GM19328 (cell line): Measurements from ENCODE around the gene ANO6.
A peak's percentile ranks its signal among the peaks of the same experiment; 100 is the strongest.
"Not testable (repeated sequence)": the region's sequence is repeated elsewhere in the genome, so short reads cannot be mapped to it uniquely, and the experiment has no call there.

ENCODE experiments used
- ATAC-seq: cut with Tn5 transposase; IDR thresholded peaks from one replicate; pipeline ENCODE4 v1.9.1; 2021; ENCODE audit warnings: mild to moderate bottlenecking, moderate library complexity; ENCODE audit not compliant: unreplicated experiment

The ANO6 gene, protein sequence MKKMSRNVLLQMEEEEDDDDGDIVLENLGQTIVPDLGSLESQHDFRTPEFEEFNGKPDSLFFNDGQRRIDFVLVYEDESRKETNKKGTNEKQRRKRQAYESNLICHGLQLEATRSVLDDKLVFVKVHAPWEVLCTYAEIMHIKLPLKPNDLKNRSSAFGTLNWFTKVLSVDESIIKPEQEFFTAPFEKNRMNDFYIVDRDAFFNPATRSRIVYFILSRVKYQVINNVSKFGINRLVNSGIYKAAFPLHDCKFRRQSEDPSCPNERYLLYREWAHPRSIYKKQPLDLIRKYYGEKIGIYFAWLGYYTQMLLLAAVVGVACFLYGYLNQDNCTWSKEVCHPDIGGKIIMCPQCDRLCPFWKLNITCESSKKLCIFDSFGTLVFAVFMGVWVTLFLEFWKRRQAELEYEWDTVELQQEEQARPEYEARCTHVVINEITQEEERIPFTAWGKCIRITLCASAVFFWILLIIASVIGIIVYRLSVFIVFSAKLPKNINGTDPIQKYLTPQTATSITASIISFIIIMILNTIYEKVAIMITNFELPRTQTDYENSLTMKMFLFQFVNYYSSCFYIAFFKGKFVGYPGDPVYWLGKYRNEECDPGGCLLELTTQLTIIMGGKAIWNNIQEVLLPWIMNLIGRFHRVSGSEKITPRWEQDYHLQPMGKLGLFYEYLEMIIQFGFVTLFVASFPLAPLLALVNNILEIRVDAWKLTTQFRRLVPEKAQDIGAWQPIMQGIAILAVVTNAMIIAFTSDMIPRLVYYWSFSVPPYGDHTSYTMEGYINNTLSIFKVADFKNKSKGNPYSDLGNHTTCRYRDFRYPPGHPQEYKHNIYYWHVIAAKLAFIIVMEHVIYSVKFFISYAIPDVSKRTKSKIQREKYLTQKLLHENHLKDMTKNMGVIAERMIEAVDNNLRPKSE

DNA sequence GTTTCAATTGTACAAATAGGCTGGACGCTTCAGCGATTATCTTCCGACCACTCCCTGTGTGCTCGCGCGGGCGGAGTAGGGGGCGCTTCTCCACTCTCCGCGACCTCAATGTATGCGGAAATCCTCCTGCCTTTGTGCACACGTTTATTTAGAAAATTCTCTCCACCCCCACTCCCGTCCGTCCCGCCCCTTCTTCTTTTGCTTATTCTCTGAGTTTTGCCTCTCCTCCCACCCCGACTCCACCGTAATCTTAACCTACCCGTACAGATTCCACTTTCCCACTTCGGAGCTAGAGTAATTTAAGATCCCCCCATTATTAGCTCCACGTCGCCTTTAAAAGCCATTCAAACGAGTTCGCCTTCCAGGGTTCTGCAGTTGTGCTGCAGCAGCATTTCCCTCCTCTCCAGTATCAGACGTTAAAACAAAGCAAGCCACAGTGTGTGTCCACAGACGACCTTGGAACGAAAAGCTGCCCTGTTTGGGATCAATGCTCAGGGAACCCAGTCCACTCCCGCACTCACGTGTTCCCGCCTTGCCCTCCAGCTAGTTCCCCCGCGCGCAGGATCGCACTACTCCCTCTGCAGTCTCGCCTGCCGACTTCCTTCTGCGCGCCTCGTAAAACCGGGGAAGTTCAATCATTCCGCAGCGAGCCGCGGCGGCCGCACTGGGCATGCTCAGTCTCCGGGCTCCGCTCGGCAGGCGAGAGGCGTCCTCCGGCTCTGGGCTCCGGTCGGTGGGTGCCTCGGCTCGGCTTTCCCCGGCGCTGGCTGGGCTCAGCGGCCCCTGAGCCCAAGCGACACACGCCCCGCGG is at the start of gene ANO6:
Gene ANO6, plus strand, starts transcription at position 677 of the 811 bp plus-strand sequence. CDS start 227 bp downstream, outside the sequence.
- ATAC-seq: peak; percentile 59

DNA sequence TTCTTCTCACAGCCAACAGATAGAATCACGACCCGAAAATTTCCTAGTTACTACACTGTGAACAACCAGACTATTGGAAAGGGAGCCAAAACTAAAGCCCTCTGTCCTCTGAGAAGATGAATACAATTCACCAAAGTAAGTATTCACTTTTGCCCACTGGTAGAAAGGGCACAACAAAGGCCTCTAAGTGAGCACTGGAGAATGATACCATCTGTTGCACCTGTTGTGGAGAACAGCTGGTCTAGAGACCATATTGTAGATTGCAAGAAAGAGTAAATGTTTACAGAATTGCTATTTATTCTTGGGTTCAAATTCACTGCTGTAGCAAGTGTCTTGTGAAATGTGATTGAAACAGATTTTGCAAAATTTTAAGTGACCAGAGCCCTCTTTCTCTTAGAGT is 46.9 kb upstream of the ANO6 start:
- no peak for ATAC-seq

DNA sequence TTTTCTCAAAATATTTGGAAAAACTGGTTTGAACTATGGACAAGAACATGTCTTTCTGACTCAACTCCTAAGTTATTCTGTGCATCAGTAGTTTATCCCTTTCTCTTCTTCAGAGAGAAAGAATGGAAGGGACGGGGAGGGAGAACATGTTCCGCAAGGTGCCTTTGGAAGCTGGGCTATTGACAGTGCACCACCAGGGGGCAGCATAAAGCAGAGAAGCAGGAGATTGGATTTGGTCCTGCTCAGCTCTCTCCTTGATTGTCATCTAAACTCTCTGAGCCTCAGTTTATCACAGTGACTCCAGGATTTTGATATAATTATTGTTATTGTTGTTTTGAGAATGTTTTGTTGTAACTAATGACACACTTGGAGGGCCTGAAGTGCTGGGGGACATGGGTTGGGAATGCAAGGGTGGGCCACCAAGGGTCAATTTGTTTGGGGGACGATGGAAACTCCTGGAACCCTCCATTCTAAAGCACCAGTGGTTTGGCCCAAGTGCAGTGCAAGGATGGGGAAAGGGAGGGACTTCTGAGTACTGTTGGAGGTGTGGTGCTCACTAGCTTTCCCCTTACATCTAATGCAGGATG is 45.3 kb upstream of the ANO6 start:
- no peak for ATAC-seq

DNA sequence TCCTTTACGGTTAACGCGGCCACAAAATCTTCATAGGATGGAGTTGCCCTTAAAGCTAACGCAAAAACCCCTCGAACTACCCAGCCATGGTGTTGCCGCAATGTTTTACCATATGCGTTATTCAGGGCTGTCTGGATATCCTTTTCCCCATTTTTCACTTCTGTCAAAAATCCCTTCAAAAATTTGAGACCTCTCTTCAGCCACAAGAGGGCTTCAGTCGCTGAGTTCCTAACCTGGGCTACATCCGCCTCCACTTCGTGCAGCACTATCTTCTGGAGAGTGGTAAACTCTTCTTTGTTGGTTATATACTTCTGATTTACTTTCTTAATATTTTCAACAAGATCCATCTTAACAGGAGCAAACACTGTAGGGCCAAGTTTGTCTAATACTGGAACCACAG is 42.6 kb upstream of the ANO6 start:
- not testable (repeated sequence) for ATAC-seq

DNA sequence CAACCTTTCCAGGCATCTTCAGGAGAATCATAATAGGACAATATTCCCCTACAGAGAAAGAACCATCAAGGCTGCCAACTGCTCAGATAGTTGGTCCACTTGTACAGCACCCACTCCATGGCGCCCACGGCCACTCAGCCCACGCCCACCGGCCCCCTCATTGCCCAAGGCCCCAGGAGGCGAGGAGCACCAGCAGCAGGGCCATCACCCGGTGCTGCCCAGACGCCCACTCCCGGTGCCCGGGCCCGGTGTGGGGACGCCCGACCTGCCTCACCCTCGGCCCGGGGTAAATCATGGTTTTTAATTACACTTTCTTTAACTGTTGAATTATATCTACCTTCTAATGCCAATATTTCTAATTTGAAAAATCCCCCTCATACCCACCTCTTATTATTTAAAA is 41.3 kb upstream of the ANO6 start:
- no peak for ATAC-seq

DNA sequence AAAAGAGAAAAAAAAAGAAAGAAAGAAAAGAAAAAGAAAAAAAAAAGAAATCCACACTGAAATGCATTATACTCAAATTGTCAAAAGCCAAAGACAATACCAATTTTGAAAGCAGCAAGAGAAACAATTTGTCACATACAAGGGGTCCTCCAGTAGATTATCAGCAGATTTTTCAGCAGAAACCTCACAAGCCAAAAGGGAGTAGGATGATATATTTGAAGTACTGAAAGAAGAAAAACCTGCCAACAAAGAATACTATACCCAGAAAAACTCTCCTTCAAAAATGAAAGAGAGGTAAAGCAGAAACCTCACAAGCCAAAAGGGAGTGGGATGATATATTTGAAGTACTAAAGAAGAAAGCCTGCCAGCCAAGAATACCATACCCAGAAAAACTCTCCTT is 37.1 kb upstream of the ANO6 start:
- no peak for ATAC-seq

DNA sequence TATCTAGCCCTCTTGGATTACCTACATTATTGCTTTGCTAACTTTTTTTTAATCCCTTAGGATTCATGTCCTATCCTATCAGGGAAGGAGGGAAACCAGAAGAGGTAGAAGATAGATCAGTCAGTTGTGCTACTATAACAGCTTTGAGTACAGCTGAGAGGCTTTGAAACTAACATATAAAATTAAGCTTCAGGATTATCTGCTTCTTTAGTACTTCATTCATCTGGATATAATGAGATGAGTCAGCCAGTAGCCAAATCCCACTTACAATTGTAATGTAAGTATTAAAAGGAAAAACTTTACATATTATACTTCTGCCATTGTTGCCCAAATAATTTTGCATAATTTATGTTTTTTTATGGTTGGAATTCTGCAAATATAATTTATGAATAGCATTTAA is 33.4 kb upstream of the ANO6 start:
- no peak for ATAC-seq

DNA sequence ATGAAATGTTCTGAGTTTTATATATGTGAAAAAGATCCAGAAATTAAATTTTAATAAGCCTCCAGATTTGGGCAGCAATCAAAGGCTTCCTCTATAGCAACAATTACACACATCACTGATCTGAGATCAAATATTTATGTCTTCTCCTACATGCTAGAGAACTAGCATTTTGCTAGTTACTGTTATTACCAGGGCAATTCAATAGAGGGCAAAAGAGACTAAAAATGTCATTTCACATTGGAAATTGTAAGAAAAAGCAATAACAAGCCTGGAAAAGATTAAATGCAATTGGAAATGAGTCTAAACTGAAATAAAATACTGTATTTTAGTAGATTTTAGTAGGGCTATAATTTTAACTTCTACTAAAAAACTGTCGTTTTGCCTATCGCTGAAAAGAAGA is 32.6 kb upstream of the ANO6 start:
- ATAC-seq: no peak

DNA sequence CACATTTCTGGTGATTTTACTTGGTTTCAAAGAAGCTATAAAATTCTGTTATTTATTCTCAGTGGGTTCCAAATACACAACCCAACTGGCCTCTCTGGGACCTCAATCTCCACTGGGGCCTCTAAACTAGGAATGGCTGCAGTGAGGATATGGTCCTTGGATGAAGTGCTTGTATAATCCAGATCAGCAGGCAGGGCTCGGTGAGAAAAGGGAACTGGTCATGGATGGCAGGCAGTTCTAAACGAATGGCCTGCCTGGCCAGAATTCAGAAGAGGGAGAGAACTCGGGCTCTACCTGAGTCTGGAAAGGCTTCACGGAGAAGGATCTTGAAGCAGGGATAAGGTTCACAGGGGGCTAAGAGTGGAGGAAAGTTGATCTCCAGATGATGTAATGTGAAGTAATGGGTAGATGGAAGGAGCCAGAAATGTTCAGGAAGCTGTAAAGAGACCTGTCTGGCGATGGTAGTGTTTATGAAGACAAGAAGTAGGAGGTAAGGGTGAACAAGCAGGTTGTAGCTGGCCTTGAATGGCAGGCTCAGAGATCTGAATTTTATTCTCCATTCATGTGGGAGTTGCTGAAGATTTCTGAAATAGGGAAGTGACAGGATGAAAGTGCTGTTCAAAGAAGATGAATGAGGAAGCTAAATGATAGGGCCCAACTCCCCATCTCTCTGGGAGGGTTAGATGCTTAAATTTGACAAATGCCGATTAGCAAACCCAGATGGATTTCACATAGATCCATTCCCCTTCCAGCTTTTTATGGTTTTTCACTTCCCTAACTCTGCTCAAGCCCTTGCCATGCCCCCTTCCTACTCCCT is 31.5 kb upstream of the ANO6 start:
- ATAC-seq: no peak

DNA sequence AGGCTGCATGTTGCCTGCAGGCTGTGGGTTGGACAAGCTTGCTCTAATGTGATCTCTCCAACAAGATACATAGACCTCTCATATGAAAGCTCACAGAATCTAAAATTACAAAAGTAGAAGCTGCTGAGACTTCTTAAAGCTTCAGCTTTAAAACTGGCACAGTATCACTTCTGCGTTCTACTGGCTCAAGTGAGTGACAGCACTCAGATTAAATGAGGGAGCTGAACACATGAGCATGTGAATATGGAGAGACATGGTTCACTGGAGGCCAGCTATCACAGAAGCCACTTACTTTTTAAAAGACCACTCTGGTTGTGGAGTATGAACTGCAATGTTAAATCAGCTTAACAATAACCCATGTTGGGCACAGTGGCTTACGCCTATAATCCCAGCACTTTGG is 29.1 kb upstream of the ANO6 start:
- no peak for ATAC-seq

DNA sequence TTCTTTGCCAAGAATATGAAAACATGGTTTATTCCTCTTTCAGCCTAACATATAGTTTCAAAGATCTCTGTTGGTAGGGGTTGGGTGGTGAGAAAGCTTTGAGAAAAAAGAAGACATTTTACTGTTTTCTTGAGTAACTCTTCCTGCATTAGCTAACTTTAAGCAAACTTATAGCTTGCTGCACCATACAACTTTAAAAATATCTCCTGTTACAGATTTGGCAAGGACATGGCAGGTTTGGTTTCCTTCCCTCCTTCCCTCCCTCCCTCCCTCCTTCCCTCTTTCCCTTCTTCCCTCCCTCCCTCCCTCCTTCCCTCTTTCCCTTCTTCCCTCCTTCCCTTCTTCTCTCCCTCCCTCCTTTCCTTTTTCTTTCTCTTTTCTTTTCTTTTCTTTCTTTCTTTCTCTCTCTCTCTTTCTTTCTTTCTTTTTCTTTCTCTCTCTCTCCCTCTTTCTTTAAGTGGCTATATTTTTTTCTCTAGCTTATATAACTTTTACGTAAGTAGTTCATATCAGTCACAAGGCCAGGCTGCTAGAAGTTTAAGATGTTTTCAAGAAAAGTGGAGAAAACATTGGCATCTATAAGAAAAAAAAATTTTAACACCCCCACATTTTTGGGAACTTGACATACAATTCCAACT is 26.0 kb upstream of the ANO6 start:
- ATAC-seq: no peak

DNA sequence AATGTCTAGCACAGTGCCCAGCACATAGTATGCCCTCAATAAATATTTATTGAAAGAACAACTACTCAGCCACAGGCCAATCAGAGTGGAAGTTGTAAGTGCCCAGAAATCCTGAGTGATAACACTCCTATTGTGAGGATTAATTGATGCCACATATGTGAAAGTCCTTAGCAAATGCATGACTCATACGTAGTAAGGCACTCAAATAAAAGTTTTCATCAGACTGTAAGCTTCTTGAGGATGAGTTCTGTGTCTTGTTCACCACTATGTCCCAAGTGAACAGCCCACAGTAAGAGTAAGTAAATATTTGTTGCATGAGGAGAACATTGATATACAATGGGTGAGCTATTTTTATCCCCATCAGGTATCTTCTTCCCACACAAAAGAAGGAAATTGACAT is 24.7 kb upstream of the ANO6 start:
- ATAC-seq: no peak

DNA sequence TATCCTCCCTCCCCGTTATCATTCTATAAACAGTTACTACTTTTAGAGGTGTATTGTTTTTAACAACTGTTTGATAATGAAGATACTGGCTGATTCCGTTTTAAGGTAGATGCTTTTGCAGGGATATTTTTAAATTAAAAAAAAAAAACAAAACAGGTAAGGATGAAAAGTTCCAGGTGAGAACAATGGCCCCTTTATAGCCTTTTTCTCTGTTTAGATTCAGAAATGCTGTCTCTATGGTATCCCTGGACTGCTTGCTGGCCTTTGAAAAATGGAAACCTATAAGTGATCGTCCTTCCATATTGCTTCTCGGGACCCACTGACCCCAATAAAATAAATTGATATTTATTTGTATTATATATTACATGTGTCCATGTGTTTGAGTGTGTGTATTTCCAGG is 23.2 kb upstream of the ANO6 start:
- no peak for ATAC-seq

DNA sequence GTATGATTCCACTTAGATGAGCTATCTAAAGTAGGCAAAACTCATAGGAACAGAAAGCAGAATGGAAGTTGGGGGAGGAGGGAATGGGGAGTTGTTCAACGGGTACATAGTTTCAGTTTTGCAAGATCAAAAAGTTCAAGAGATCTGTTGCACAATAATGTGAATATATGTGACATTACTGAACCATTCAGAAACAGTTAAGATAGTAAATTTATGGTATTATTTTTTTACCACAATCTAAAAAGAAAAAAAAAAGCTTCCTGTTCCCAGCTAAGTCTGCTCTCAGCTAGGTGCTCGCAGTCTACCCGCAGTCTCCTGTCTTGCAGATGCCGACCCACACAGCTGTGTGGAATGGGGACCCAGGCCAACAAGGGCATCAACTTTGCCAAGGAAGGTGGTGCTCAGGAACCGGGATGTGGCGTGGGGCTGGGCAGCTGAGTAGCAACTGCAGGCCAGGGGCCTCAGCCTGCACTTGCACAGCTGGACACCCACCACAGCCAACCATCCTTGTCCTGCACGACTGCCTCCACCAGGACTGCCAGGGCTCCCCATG is 15.3 kb upstream of the ANO6 start:
- ATAC-seq: no peak

DNA sequence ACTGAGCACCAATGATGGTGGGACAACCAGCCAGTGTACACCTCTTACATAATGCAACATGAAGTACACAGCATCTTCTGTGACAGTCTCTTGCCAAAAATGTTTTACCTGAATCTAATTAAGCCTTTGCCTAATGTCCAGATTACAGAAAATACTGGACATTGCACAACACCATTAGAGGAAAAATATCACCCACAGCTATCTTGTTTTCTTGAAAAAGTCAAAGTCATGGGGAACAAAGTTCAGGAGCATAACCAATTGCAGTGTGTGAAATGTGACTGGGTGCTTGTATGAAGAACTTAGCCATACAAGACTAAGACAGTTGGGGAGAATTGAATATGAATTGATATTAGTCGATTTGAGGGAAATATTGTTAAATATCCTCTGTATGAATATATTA is 12.1 kb upstream of the ANO6 start:
- no peak for ATAC-seq

DNA sequence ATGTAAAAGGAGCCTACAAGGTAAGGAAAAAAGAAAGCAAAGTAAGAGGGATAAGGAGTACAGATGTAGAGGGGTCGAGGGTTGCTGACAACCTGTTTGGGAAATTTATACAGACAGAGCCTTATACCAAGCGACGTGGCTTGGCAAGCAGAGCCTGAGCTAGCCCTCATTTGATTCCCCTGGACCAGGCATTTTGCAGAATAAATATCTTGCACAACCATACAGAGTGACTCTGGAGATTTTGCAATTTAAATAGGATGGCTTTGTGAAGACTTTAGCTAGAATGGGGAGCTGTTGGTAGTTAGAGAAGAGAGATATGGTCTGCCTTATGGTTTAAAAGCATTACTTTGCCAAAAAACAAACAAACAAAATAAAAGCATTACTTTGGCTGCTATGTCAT is 11.1 kb upstream of the ANO6 start:
- ATAC-seq: no peak

DNA sequence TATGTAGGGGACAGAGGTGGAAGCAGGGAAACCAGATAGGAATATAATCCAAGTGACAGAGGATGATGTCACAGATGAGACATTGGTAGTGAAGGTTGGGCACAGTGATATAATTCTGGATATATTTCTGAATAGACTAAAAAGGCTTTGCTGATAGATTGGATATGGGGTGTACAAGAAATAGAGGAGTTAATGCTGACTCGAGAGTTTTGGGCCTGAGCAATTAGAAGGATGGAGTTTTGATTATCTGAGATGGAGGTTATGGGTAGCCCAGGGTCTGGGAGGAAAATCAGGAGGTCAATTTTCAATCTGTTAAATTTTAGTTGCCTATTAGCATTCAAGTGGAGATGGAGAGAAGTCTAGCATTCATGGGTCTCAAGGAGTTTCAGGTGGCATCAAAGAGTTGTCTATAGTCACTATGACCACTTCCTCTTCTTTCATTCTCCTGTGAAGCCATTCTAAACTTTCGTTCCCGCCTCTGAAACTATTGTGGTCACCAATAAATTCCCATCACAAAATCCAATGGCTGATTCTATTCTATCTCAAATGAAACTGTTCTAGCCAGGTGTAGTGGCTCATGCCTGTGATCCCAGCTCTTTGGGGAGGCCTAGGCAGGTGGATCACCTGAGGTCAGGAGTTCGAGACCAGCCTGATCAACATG is 10.6 kb upstream of the ANO6 start:
- no peak for ATAC-seq

DNA sequence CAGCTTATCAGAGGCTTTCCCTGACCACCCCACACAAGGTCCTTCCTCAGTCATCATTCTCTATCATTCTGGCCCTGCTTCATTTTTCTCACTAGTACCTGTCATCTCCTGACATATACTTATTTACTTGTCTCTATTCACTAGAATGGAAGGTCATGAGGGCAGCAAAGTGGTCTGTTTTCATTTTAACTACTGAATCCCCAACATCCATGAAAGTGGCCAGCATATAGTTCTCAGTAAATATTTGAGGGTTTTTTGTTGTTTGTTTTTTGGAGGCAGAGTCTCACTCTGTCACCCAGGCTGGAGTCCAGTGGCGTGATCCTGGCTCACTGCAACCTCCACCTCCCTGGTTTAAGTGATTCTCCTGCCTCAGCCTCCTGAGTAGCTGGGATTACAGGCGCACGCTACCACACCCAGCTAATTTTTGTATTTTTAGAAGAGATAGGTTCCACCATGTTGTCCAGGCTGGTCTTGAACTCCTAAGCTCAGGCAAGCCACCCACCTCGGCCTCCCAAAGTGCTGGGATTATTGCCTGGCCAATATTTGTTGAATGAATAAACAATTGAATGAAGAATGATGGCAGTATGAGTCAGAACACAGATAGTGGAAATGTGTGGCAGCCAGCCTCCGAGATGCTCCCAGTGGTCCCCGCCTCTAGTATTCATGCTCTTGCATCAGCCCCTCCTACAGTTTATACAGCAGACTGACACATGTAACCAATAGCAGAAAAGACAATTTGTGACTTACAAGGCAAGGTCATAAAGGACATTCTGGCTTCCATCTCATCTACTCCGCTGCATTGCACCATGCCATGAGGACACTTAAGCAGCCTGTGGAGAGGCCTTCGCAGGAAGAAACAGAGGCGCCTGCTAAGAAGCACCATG is 7.0 kb upstream of the ANO6 start:
- no peak for ATAC-seq
